NT2/D1 (cell line): ENCODE data around the gene LIMS1.
"Not testable (repeated sequence)": the region's sequence is repeated elsewhere in the genome, so short reads cannot be mapped to it uniquely, and the experiment has no call there.

Source experiments
- SUZ12 ChIP-seq: IDR thresholded peaks from 2 replicates; pipeline ENCODE4 v1.6.1; 2011; ENCODE audit not compliant: insufficient read length, insufficient read depth; ENCODE audit errors: extremely low read depth
- YY1 ChIP-seq: IDR thresholded peaks from 2 replicates; pipeline ENCODE4 v1.6.1; 2011; ENCODE audit not compliant: insufficient read length, insufficient read depth
- ZNF274 ChIP-seq: IDR thresholded peaks from 2 replicates; pipeline ENCODE4 v1.6.1; 2011; ENCODE audit warnings: mild to moderate bottlenecking, low read depth, low read length

- not testable (repeated sequence) for TF ChIP-seq YY1, SUZ12, ZNF274
Measured at GRCh38 chr2:108688818-108689756, 154.8 kb downstream of the LIMS1 start.
